Measurements from ENCODE around the gene SYT3. TPM values are rescaled to one million over a fixed set of nuclear protein-coding genes. Genes with fewer than 3 reads are reported as not detected.

Gene SYT3
- polyA plus RNA-seq, 6 donors from 2014 or later: 0.11 TPM; not detected in 5

- H3K36me3 Mint-ChIP-seq: peaks cover 9 to 41% of the 10 kb centered on the region in 2 donors
Observed at GRCh38 chr19:50659318-50660087, 19.8 kb upstream of the SYT3 start.

GRCh38 chr19:50658441-50659317 is 19.0 kb upstream of the SYT3 start:
- peak; percentile 53 to 61 for ATAC-seq (ENCODE audit: low read depth in 2 of 2)
- peaks cover 20 to 32% (median 21%) of the 10 kb centered on the region in 3 donors for H3K4me1 Mint-ChIP-seq

More at GRCh38 chr19:50659318-50660087, 19.8 kb upstream of the SYT3 start:
- peaks cover 5 to 34% (median 29%) of the 10 kb centered on the region in 7 donors for H3K9me3 Mint-ChIP-seq
- no peak for DNase-seq
- H3K4me1 Mint-ChIP-seq: peaks cover 20 to 32% (median 21%) of the 10 kb centered on the region in 3 donors
- peaks cover 48 to 85% (median 70%) of the 10 kb centered on the region in 3 donors for H3K27me3 Mint-ChIP-seq
- peak overlapping the region in 7 of 8 donors; percentile 42 to 85 (median 60) for H3K4me3 Mint-ChIP-seq
- H3K27ac Mint-ChIP-seq: peak overlapping the region in 1 of 6 donors; percentile 44
- ATAC-seq (ENCODE audit: low read depth in 2 of 2): no peak

GRCh38 chr19:50657712-50658440 is 18.2 kb upstream of the SYT3 start:
- DNase-seq (peak; percentile 56), ATAC-seq (ENCODE audit: low read depth in 2 of 2) (peak; percentile 79 to 86)
- Mint-ChIP-seq H3K4me3 (peak overlapping the region; percentile 72 to 88 (median 84)), H3K27me3 (peaks cover 41 to 89% (median 74%) of the 10 kb centered on the region in 3 donors), H3K27ac (peak overlapping the region; percentile 47 to 98 (median 94)), H3K4me1 (peaks cover 20 to 32% (median 21%) of the 10 kb centered on the region in 3 donors), H3K36me3 (peaks cover 9 to 45% of the 10 kb centered on the region in 2 donors), H3K9me3 (peaks cover 8 to 36% (median 31%) of the 10 kb centered on the region in 7 donors)

More at GRCh38 chr19:50658441-50659317, 19.0 kb upstream of the SYT3 start:
- Mint-ChIP-seq H3K27me3 (peaks cover 43 to 89% (median 72%) of the 10 kb centered on the region in 3 donors), H3K9me3 (peaks cover 5 to 35% (median 31%) of the 10 kb centered on the region in 7 donors), H3K4me3 (peak overlapping the region; percentile 72 to 88 (median 84)), H3K27ac (peak overlapping the region in 5 of 6 donors; percentile 93 to 98 (median 95)), H3K36me3 (peaks cover 9 to 45% of the 10 kb centered on the region in 2 donors)
- DNase-seq: peak; percentile 58

- H3K27ac Mint-ChIP-seq: peak overlapping the region in 3 of 6 donors; percentile 20 to 95 (median 52)
Observed at GRCh38 chr19:50657222-50657669, 17.6 kb upstream of the SYT3 start.

GRCh38 chr19:50654882-50655281 is 15.2 kb upstream of the SYT3 start:
- H3K36me3 Mint-ChIP-seq: peaks cover 5 to 36% of the 10 kb centered on the region in 2 donors
- no peak for DNase-seq
- H3K27me3 Mint-ChIP-seq: peaks cover 46 to 77% (median 67%) of the 10 kb centered on the region in 3 donors
- H3K4me3 Mint-ChIP-seq: no peak overlapping the region
- peaks cover 10 to 42% (median 28%) of the 10 kb centered on the region in 7 donors for H3K9me3 Mint-ChIP-seq
- no peak overlapping the region for H3K27ac Mint-ChIP-seq
- H3K4me1 Mint-ChIP-seq: peaks cover 15 to 21% (median 17%) of the 10 kb centered on the region in 3 donors
- no peak for ATAC-seq (ENCODE audit: low read depth in 2 of 2)

More at GRCh38 chr19:50657222-50657669, 17.6 kb upstream of the SYT3 start:
- DNase-seq (no peak), ATAC-seq (ENCODE audit: low read depth in 2 of 2) (no peak)
- Mint-ChIP-seq H3K4me3 (peak overlapping the region in 6 of 8 donors; percentile 57 to 88 (median 84)), H3K27me3 (peaks cover 47 to 88% (median 76%) of the 10 kb centered on the region in 3 donors), H3K4me1 (peaks cover 20 to 32% (median 21%) of the 10 kb centered on the region in 3 donors), H3K36me3 (peaks cover 9 to 45% of the 10 kb centered on the region in 2 donors), H3K9me3 (peaks cover 8 to 39% (median 31%) of the 10 kb centered on the region in 7 donors)

- Mint-ChIP-seq H3K9me3 (peaks cover 11 to 36% (median 27%) of the 10 kb centered on the region in 7 donors), H3K4me1 (peaks cover 5 to 13% (median 11%) of the 10 kb centered on the region in 3 donors), H3K27ac (no peak overlapping the region), H3K4me3 (no peak overlapping the region), H3K36me3 (peaks cover 5 to 30% of the 10 kb centered on the region in 2 donors), H3K27me3 (peaks cover 52 to 75% (median 70%) of the 10 kb centered on the region in 3 donors)
- ATAC-seq (ENCODE audit: low read depth in 2 of 2): no peak
- no peak for DNase-seq
Observed at GRCh38 chr19:50652722-50653121, 13.0 kb upstream of the SYT3 start.

- DNase-seq: no peak
- peak overlapping the region in 1 of 8 donors; percentile 20 for H3K4me3 Mint-ChIP-seq
- peaks cover 11 to 30% (median 20%) of the 10 kb centered on the region in 7 donors for H3K9me3 Mint-ChIP-seq
- peaks cover 0 to 8% (median 6%) of the 10 kb centered on the region in 3 donors for H3K4me1 Mint-ChIP-seq
- no peak for ATAC-seq (ENCODE audit: low read depth in 2 of 2)
- H3K36me3 Mint-ChIP-seq: peaks cover 5 to 23% of the 10 kb centered on the region in 2 donors
- peaks cover 41 to 70% (median 67%) of the 10 kb centered on the region in 3 donors for H3K27me3 Mint-ChIP-seq
- H3K27ac Mint-ChIP-seq: peak overlapping the region in 1 of 6 donors; percentile 2
Observed at GRCh38 chr19:50651174-50651573, 11.5 kb upstream of the SYT3 start.

- Mint-ChIP-seq H3K27me3 (peaks cover 36 to 60% (median 52%) of the 10 kb centered on the region in 3 donors), H3K4me3 (no peak within 1 kb of the TSS), H3K9me3 (peaks cover 5 to 24% (median 12%) of the 10 kb centered on the region in 7 donors), H3K4me1 (peaks cover 0 to 8% (median 6%) of the 10 kb centered on the region in 3 donors), H3K36me3 (peaks cover 0 to 14% of the 10 kb centered on the region in 2 donors), H3K27ac (peak within 1 kb of the TSS in 1 of 6 donors; percentile 4)
- ATAC-seq (ENCODE audit: low read depth in 2 of 2): no peak
- no peak for DNase-seq
Observed at GRCh38 chr19:50649433-50650391, 10.0 kb upstream of the SYT3 start, which contains the start of gene C19orf81. C19orf81 (plus strand) TSS chr19:50649445; CDS start chr19:50649445, 0 bp downstream.

- H3K4me3 Mint-ChIP-seq: no peak overlapping the region
- DNase-seq (no peak), ATAC-seq (ENCODE audit: low read depth in 2 of 2) (no peak)
- H3K9me3 Mint-ChIP-seq: peaks cover 5 to 18% (median 9%) of the 10 kb centered on the region in 7 donors
- H3K27ac Mint-ChIP-seq: no peak overlapping the region
- H3K36me3 Mint-ChIP-seq: peaks cover 0 to 7% of the 10 kb centered on the region in 2 donors
- H3K4me1 Mint-ChIP-seq: peaks cover 0 to 8% (median 6%) of the 10 kb centered on the region in 3 donors
- H3K27me3 Mint-ChIP-seq: peaks cover 34 to 49% (median 42%) of the 10 kb centered on the region in 3 donors
Observed at GRCh38 chr19:50648659-50649058, 9.0 kb upstream of the SYT3 start.

GRCh38 chr19:50647879-50648615 is 8.4 kb upstream of the SYT3 start:
- H3K4me1 Mint-ChIP-seq: peaks cover 0 to 8% (median 6%) of the 10 kb centered on the region in 3 donors
- no peak overlapping the region for H3K27ac Mint-ChIP-seq
- ATAC-seq (ENCODE audit: low read depth in 2 of 2) (no peak), DNase-seq (no peak)
- peaks cover 29 to 43% (median 36%) of the 10 kb centered on the region in 3 donors for H3K27me3 Mint-ChIP-seq
- peak overlapping the region in 1 of 8 donors; percentile 38 for H3K4me3 Mint-ChIP-seq
- peaks cover 0 to 7% of the 10 kb centered on the region in 2 donors for H3K36me3 Mint-ChIP-seq
- peaks cover 3 to 13% (median 8%) of the 10 kb centered on the region in 7 donors for H3K9me3 Mint-ChIP-seq

Data from naive B cell (primary cell).